ENCODE results near the gene KRT72.
A peak's percentile ranks its signal among the peaks of the same experiment; 100 is the strongest.
"Not testable (repeated sequence)": the region's sequence is repeated elsewhere in the genome, so short reads cannot be mapped to it uniquely, and the experiment has no call there.

The KRT72 gene

GRCh38 chr12:52606581-52607218 lies 5.4 kb upstream of the KRT72 start:
- DNase-seq (ENCODE audit: low spot score) = no peak

- DNase-seq (ENCODE audit: low spot score) = no peak
Measured at GRCh38 chr12:52606096-52606495, 4.8 kb upstream of the KRT72 start.

- no peak for DNase-seq (ENCODE audit: low spot score)
Measured at GRCh38 chr12:52605542-52605941, 4.3 kb upstream of the KRT72 start.

- DNase-seq (ENCODE audit: low spot score) = no peak
Measured at GRCh38 chr12:52604859-52605258, 3.6 kb upstream of the KRT72 start.

- DNase-seq (ENCODE audit: low spot score) = no peak
Measured at GRCh38 chr12:52603314-52603713, 2.1 kb upstream of the KRT72 start.

- no peak for DNase-seq (ENCODE audit: low spot score)
Measured at GRCh38 chr12:52602552-52602951, 1.3 kb upstream of the KRT72 start.

GRCh38 chr12:52601671-52602070 lies 408 bp upstream of the KRT72 start:
- DNase-seq (ENCODE audit: low spot score) = no peak

- no peak for DNase-seq (ENCODE audit: low spot score)
Measured at GRCh38 chr12:52600475-52600874, 788 bp downstream of the KRT72 start.

- DNase-seq (ENCODE audit: low spot score) = no peak
Measured at GRCh38 chr12:52600071-52600470, 1.2 kb downstream of the KRT72 start.

- no peak for DNase-seq (ENCODE audit: low spot score)
Measured at GRCh38 chr12:52598966-52599365, 2.3 kb downstream of the KRT72 start.

GRCh38 chr12:52594237-52594636 lies 7.0 kb downstream of the KRT72 start:
- not testable (repeated sequence) for DNase-seq (ENCODE audit: low spot score)

- DNase-seq (ENCODE audit: low spot score) = no peak
Measured at GRCh38 chr12:52591521-52591920, 9.7 kb downstream of the KRT72 start.

- DNase-seq (ENCODE audit: low spot score) = no peak
Measured at GRCh38 chr12:52590021-52590420, 11.2 kb downstream of the KRT72 start.

GRCh38 chr12:52587563-52587962 lies 13.7 kb downstream of the KRT72 start:
- no peak for DNase-seq (ENCODE audit: low spot score)

- no peak for DNase-seq (ENCODE audit: low spot score)
Measured at GRCh38 chr12:52585946-52586345, 15.3 kb downstream of the KRT72 start.

- no peak for DNase-seq (ENCODE audit: low spot score)
Measured at GRCh38 chr12:52585066-52585465, 16.2 kb downstream of the KRT72 start.

GRCh38 chr12:52584156-52584682 lies 17.0 kb downstream of the KRT72 start:
- DNase-seq (ENCODE audit: low spot score) = no peak

- DNase-seq (ENCODE audit: low spot score) = peak; percentile 85
Measured at GRCh38 chr12:52582971-52583456, 18.2 kb downstream of the KRT72 start.

GRCh38 chr12:52582486-52582885 lies 18.8 kb downstream of the KRT72 start:
- DNase-seq (ENCODE audit: low spot score) = no peak

GRCh38 chr12:52581481-52581880 lies 19.8 kb downstream of the KRT72 start:
- DNase-seq (ENCODE audit: low spot score) = peak; percentile 27

GRCh38 chr12:52581066-52581465 lies 20.2 kb downstream of the KRT72 start:
- DNase-seq (ENCODE audit: low spot score) = no peak

- DNase-seq (ENCODE audit: low spot score) = no peak
Measured at GRCh38 chr12:52580496-52580895, 20.8 kb downstream of the KRT72 start.

- no peak for DNase-seq (ENCODE audit: low spot score)
Measured at GRCh38 chr12:52579468-52580465, 21.5 kb downstream of the KRT72 start.

Measured in AG08395 (cell line).